SU-DHL-6 (cell line): ENCODE results near the gene ZSCAN30.

ENCODE experiments used
- CTCF ChIP-seq: fragments of 200-600 bp; sonication (generic); IDR thresholded peaks from one replicate; pipeline ENCODE4 v1.5.1; 2017; ENCODE audit warnings: antibody characterized with exemption, mild to moderate bottlenecking, low read length, moderate library complexity; ENCODE audit not compliant: insufficient read depth, poor library complexity, severe bottlenecking
- EZH2phosphoT487 ChIP-seq: fragments of 200-600 bp; sonication (generic), shearing (Covaris generic); conservative IDR thresholded peaks from 2 replicates; pipeline ENCODE4 v1.6.1; 2018; ENCODE audit warnings: mild to moderate bottlenecking, antibody characterized with exemption, low read length, moderate library complexity, mixed read lengths

- TF ChIP-seq CTCF, result no peak
- TF ChIP-seq EZH2phosphoT487, result no peak
These were observed 11.1 kb downstream of the ZSCAN30 start for GRCh38 chr18:35278969-35279368.
